HCT116 (cell line): ENCODE results near the gene USP54. TPM values are rescaled to one million over a fixed set of nuclear protein-coding genes. Genes with fewer than 3 reads are reported as not detected.

ENCODE experiments used
- ATAC-seq: fragments of 200-7000 bp; cut with Tn5 transposase; 2 replicates; pipeline ENCODE4 v1.9.1; 2020; ENCODE audit warnings: mild to moderate bottlenecking, moderate library complexity
- BruUV-seq: library from RNA; stranded (reverse); fragments of 400-500 nt; replicated peaks from 2 replicates; lab custom pipeline; 2021; lab: Mats Ljungman, UMichigan
- CTCF ChIA-PET: fragments of 300-600 bp; sonication (Branson Sonifier 250); formaldehyde crosslinking; loops from one replicate; lab custom pipeline; 2021; ENCODE audit warnings: antibody characterized with exemption; lab: Charles Lee
- POLR2A ChIA-PET: fragments of 300-600, 350-600 bp; sonication (Branson Sonifier 250); formaldehyde crosslinking; loops from one replicate; lab custom pipeline; 2021; ENCODE audit warnings: antibody characterized with exemption; lab: Charles Lee
- RAD21 ChIA-PET, 2 experiments: fragments of 300-600 bp; sonication (Branson Sonifier 250); formaldehyde crosslinking; loops; one replicate each; lab custom pipeline; 2023; ENCODE audit warnings: low total read pairs in 2 of 2; ENCODE audit not compliant: uncharacterized antibody in 2 of 2, unreplicated experiment in 2 of 2, low non-redundant PET in 1 of 2; lab: Charles Lee
- DNase-seq: peaks from one replicate; pipeline ENCODE4 v3.0.0-alpha.2; 2010; ENCODE audit warnings: low read depth, low spot score
- H2AFZ ChIP-seq: fragments of 200-600 bp; shearing (Covaris generic), sonication (generic); 2 replicates; pipeline ENCODE4 v1.6.1; 2017; ENCODE audit warnings: low read depth, mixed run types, mixed read lengths, antibody characterized with exemption, low read length; ENCODE audit not compliant: poor library complexity, severe bottlenecking
- H3K27ac ChIP-seq: 2 replicates; pipeline ENCODE4 v1.5.1; 2012; ENCODE audit warnings: low read depth, low read length
- H3K27me3 ChIP-seq: fragments of 200-600 bp; sonication (generic); 2 replicates; pipeline ENCODE4 v1.6.1; 2016; ENCODE audit warnings: mixed run types, low read length, mixed read lengths; ENCODE audit not compliant: insufficient read depth
- H3K36me3 ChIP-seq, 2 experiments: fragments of 200-500 bp in 1 of 2; fragments of 200-600 bp in 1 of 2; sonication (Bioruptor generic) in 1 of 2; sonication (generic) in 1 of 2; 2 replicates each; pipeline versions ENCODE4 v1.5.1 to v1.6.1; 2014 to 2016; ENCODE audit warnings: low read length in 2 of 2, inconsistent platforms in 1 of 2, mixed read lengths in 1 of 2, mixed run types in 1 of 2; ENCODE audit not compliant: insufficient read depth in 2 of 2, control insufficient read depth in 1 of 2
- H3K4me1 ChIP-seq, 2 experiments: fragments of 200-600 bp in 1 of 2; sonication (generic) in 1 of 2; 2 replicates each; pipeline versions ENCODE4 v1.5.1 to v1.6.1; 2012 to 2017; ENCODE audit warnings: low read length in 2 of 2, inconsistent platforms in 1 of 2, mild to moderate bottlenecking in 1 of 2, mixed read lengths in 1 of 2, mixed run types in 1 of 2, moderate library complexity in 1 of 2; ENCODE audit not compliant: insufficient read depth in 2 of 2, control insufficient read depth in 1 of 2
- H3K4me2 ChIP-seq: fragments of 200-600 bp; sonication (generic); 2 replicates; pipeline ENCODE4 v1.6.1; 2017; ENCODE audit warnings: mixed run types, low read length, mixed read lengths
- H3K4me3 ChIP-seq, 2 experiments: fragments of 200-600 bp in 1 of 2; sonication (generic) in 1 of 2; replicated peaks in 1 of 2; 2 replicates each; pipeline ENCODE4 v1.5.1; 2011 to 2016; ENCODE audit warnings: low read length in 2 of 2, control low read depth in 1 of 2, low read depth in 1 of 2, mild to moderate bottlenecking in 1 of 2, mixed read lengths in 1 of 2, mixed run types in 1 of 2
- H3K79me2 ChIP-seq: fragments of 200-600 bp; sonication (generic); 2 replicates; pipeline ENCODE4 v1.6.1; 2017; ENCODE audit warnings: mild to moderate bottlenecking, mixed run types, low read length, moderate library complexity, mixed read lengths; ENCODE audit not compliant: insufficient read depth
- H3K9ac ChIP-seq: fragments of 200-600 bp; sonication (generic); 2 replicates; pipeline ENCODE4 v1.6.1; 2016; ENCODE audit warnings: low read length, mixed read lengths
- H3K9me2 ChIP-seq: fragments of 200-600 bp; sonication (generic), shearing (Covaris generic); 2 replicates; pipeline ENCODE4 v1.6.1; 2017; ENCODE audit warnings: mixed run types, mild to moderate bottlenecking, moderate library complexity; ENCODE audit not compliant: insufficient read depth
- H3K9me3 ChIP-seq, 2 experiments: fragments of 200-500 bp in 1 of 2; fragments of 200-600 bp in 1 of 2; sonication (Bioruptor generic) in 1 of 2; sonication (generic) in 1 of 2; 2 replicates each; pipeline ENCODE4 v1.6.1; 2014 to 2017; ENCODE audit warnings: low read length in 2 of 2, mixed read lengths in 2 of 2, inconsistent platforms in 1 of 2, low read depth in 1 of 2, mild to moderate bottlenecking in 1 of 2, mixed run types in 1 of 2, moderate library complexity in 1 of 2; ENCODE audit not compliant: control insufficient read depth in 1 of 2, insufficient read depth in 1 of 2
- H4K20me1 ChIP-seq: fragments of 200-600 bp; sonication (generic), shearing (Covaris generic); 2 replicates; pipeline ENCODE4 v1.6.1; 2017; ENCODE audit warnings: mixed run types, mild to moderate bottlenecking, moderate library complexity; ENCODE audit not compliant: insufficient read depth
- CBX3 ChIP-seq: IDR thresholded peaks from 2 replicates; pipeline ENCODE4 v1.6.1; 2012; ENCODE audit warnings: low read depth
- CEBPB ChIP-seq: IDR thresholded peaks from 2 replicates; pipeline ENCODE4 v1.6.1; 2012; ENCODE audit warnings: low read depth
- EGR1 ChIP-seq: IDR thresholded peaks from 2 replicates; pipeline ENCODE4 v1.6.1; 2012; ENCODE audit warnings: low read depth
- MAX ChIP-seq: IDR thresholded peaks from 2 replicates; pipeline ENCODE4 v1.6.1; 2012
- POLR2AphosphoS5 ChIP-seq: IDR thresholded peaks from 2 replicates; pipeline ENCODE4 v1.6.1; 2011; ENCODE audit warnings: mild to moderate bottlenecking, low read depth, low read length, moderate library complexity
- RAD21 ChIP-seq: IDR thresholded peaks from 2 replicates; pipeline ENCODE4 v1.6.1; 2012; ENCODE audit warnings: low read depth, mild to moderate bottlenecking
- REST ChIP-seq: IDR thresholded peaks from 2 replicates; pipeline ENCODE4 v1.6.1; 2012; ENCODE audit warnings: low read depth
- SRF ChIP-seq: IDR thresholded peaks from 2 replicates; pipeline ENCODE4 v1.6.1; 2012; ENCODE audit warnings: low read depth
- YY1 ChIP-seq: IDR thresholded peaks from 2 replicates; pipeline ENCODE4 v1.6.1; 2011; ENCODE audit warnings: low read length, low read depth, moderate library complexity, mild to moderate bottlenecking; ENCODE audit not compliant: insufficient replicate concordance; ENCODE audit errors: extremely low read depth
- ZFX ChIP-seq: fragments of 450-650 bp; IDR thresholded peaks from 2 replicates; pipeline ENCODE4 v1.6.1; 2017
- ZNF274 ChIP-seq: fragments of 200-500 bp; sonication (Bioruptor generic); IDR thresholded peaks from 2 replicates; pipeline ENCODE4 v1.6.1; 2014; ENCODE audit warnings: mild to moderate bottlenecking, low read depth, low read length, inconsistent platforms
- intact Hi-C: fragments of 100-400 bp; cut with micrococcal nuclease; formaldehyde crosslinking; loops from 2 replicates; pipeline ENCODE4 v1.10.0; 2022
- total RNA-seq: library from RNA; stranded (reverse); gene quantifications from one replicate; pipeline ENCODE4 v1.2.1, GENCODE V29; 2021; ENCODE audit not compliant: unreplicated experiment
- TF ChIP-seq, protein P1 (sequence below): IDR thresholded peaks from 2 replicates; pipeline ENCODE4 v1.6.1; 2012
- TF ChIP-seq, protein P2 (sequence below): IDR thresholded peaks from 2 replicates; pipeline ENCODE4 v1.6.1; 2011; ENCODE audit warnings: mild to moderate bottlenecking, low read length, moderate library complexity; ENCODE audit not compliant: insufficient replicate concordance; ENCODE audit errors: extremely low read depth

USP54 gene
- total RNA-seq, 1 experiment from 2014 or later = 28.0 TPM

DNA sequence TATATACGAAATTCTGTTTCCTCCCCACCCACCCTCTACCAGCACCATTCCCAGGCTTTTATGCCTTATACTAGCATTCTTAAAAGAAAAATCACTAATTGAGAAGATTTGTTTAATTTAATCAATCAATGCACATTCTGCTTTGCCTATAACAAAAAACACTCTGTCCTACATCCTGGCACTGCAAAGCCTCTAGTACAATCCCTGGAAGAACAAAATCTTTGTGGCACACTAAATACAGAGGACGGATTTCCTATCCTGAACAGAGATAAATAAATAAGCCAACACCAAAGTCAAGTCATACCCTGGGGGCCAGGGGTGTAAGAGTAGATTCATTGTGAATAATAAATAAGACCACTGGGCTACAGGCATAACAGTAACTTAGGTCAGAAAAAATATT lies 34.3 kb downstream of the USP54 start:
- Histone ChIP-seq H3K79me2 (no peaks in the 10 kb centered on the region), H4K20me1 (no peaks in the 10 kb centered on the region), H3K36me3 (no peaks in the 10 kb centered on the region), H3K9me2 (no peaks in the 10 kb centered on the region), H3K4me2 (no peak overlapping the region), H3K9me3 (no peaks in the 10 kb centered on the region), H3K27me3 (no peaks in the 10 kb centered on the region), H3K9ac (no peak overlapping the region), H3K4me1 (peaks cover 3 to 8% of the 10 kb centered on the region in 2 experiments; a peak in 3 of 4 replicates), H3K4me3 (no peak overlapping the region), H2AFZ (no peak overlapping the region), H3K27ac (no peak overlapping the region)
- intact Hi-C loops = no loop called here
- BruUV-seq = no TSS peak
- DNase-seq = no peak
- TF ChIP-seq CEBPB = no peak
- POLR2A ChIA-PET = no interaction called here
- RAD21 ChIA-PET = no interaction called here
- no peak for ATAC-seq
- CTCF ChIA-PET = no interaction called here

- ChIA-PET RAD21 (no interaction called here), POLR2A (no interaction called here), CTCF (no interaction called here)
- H3K4me2 ChIP-seq = no peak overlapping the region
- no peak for ATAC-seq
- no peak overlapping the region for H3K27ac ChIP-seq
- H3K27me3 ChIP-seq = no peaks in the 10 kb centered on the region
- no TSS peak for BruUV-seq
- DNase-seq = no peak
- H3K4me1 ChIP-seq = peaks cover 0 to 3% of the 10 kb centered on the region in 2 experiments
- H3K4me3 ChIP-seq = no peak overlapping the region
- H3K79me2 ChIP-seq = no peaks in the 10 kb centered on the region
- H3K36me3 ChIP-seq = no peaks in the 10 kb centered on the region
- H3K9ac ChIP-seq = no peak overlapping the region
- H4K20me1 ChIP-seq = no peaks in the 10 kb centered on the region
- H3K9me3 ChIP-seq = no peaks in the 10 kb centered on the region
- intact Hi-C loops = no loop called here
- H3K9me2 ChIP-seq = no peaks in the 10 kb centered on the region
- no peak overlapping the region for H2AFZ ChIP-seq
- TF ChIP-seq ZFX (no peak), ZNF274 (no peak), RAD21 (no peak), YY1 (no peak), REST (no peak), CEBPB (no peak), SRF (no peak), EGR1 (no peak), CBX3 (no peak), POLR2AphosphoS5 (no peak), MAX (no peak)
- TF ChIP-seq, protein P1, sequence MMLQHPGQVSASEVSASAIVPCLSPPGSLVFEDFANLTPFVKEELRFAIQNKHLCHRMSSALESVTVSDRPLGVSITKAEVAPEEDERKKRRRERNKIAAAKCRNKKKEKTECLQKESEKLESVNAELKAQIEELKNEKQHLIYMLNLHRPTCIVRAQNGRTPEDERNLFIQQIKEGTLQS = no peak
- TF ChIP-seq, protein P2, sequence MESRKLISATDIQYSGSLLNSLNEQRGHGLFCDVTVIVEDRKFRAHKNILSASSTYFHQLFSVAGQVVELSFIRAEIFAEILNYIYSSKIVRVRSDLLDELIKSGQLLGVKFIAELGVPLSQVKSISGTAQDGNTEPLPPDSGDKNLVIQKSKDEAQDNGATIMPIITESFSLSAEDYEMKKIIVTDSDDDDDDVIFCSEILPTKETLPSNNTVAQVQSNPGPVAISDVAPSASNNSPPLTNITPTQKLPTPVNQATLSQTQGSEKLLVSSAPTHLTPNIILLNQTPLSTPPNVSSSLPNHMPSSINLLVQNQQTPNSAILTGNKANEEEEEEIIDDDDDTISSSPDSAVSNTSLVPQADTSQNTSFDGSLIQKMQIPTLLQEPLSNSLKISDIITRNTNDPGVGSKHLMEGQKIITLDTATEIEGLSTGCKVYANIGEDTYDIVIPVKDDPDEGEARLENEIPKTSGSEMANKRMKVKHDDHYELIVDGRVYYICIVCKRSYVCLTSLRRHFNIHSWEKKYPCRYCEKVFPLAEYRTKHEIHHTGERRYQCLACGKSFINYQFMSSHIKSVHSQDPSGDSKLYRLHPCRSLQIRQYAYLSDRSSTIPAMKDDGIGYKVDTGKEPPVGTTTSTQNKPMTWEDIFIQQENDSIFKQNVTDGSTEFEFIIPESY = no peak
These were observed 36.4 kb downstream of the USP54 start for GRCh38 chr10:73554721-73555120.
